Measurements from ENCODE around the gene KLHL30. TPM values are rescaled to one million over a fixed set of nuclear protein-coding genes. Genes with fewer than 3 reads are reported as not detected.

Gene KLHL30
- total RNA-seq, 1 experiment from 2014 or later, result not detected

DNA sequence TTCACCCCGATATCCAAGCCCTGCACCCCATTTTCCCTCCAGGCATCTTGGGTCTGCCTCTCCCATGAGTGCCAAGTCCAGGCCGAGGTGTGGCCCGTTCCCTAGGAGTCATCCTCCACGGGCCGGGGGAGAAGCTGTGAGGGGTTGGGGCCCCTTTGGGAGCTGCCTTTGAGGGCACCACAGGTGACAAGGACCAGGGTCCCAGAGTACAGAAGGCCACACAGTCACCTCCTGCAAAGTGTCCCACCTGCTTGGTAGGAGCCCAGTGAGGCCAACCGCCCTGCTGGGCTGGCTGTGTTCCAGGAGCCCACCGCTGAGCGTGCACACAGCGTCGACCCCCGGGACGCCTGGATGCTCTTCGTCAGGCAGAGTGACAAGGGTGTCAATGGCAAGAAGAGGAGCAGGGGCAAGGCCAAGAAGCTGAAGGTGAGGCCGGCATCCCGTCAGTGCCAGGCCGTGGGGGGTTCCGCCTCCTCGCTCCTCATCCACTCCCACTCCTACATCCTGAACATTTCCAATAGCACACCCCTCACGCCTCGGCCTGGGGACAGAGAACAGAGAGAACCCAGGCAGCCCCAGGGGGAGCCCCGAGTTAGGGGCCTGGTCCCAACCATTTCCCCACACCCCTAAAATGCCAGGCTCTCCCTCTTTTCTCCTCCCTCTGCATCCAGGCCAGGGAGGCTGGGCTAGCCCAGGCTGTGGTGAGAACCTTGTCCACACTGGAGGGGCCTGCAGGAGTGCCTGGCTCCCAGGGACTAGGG, 23.0 kb downstream of the KLHL30 start:
- Histone ChIP-seq H4K20me1 (ENCODE audit: control insufficient read depth, insufficient read depth, insufficient read length) (no peaks in the 10 kb centered on the region), H4K5ac (ENCODE audit: insufficient read length, low read depth, low read length) (no peak overlapping the region), H2BK20ac (ENCODE audit: low read depth, low read length, poor library complexity, severe bottlenecking) (no peak overlapping the region), H2AK5ac (ENCODE audit: insufficient read length, low read length) (no peak overlapping the region), H3K14ac (ENCODE audit: insufficient read depth, low read length) (no peak overlapping the region), H2BK5ac (ENCODE audit: insufficient read length, low read length) (no peak overlapping the region), H3K18ac (ENCODE audit: insufficient read length, low read depth, low read length) (no peak overlapping the region), H3K4ac (ENCODE audit: low read depth, low read length) (no peak overlapping the region), H3K23ac (ENCODE audit: insufficient read length, low read depth, low read length) (no peak overlapping the region), H2BK15ac (ENCODE audit: low read depth, low read length) (no peak overlapping the region), H3K79me1 (ENCODE audit: insufficient read depth, low read depth, low read length, poor library complexity, severe bottlenecking) (no peaks in the 10 kb centered on the region), H2BK120ac (ENCODE audit: low read depth, low read length, poor library complexity, severe bottlenecking) (no peak overlapping the region), H3K9ac (ENCODE audit: extremely low read depth, insufficient read length, low read length) (no peak overlapping the region), H3K23me2 (ENCODE audit: insufficient read length, low read depth, low read length, poor library complexity, severe bottlenecking) (peaks cover 10% of the 10 kb centered on the region), H3K9me3 (ENCODE audit: control insufficient read depth, low read depth, low read length) (no peaks in the 10 kb centered on the region), H3K4me2 (ENCODE audit: insufficient read depth, insufficient read length, low read length) (no peak overlapping the region), H4K8ac (replicated peaks; ENCODE audit: insufficient read length, low read depth, low read length) (no peak overlapping the region), H2AFZ (ENCODE audit: low read length) (no peak overlapping the region), H3K56ac (ENCODE audit: insufficient read length, low read depth, low read length) (no peak overlapping the region), H3K4me1 (ENCODE audit: insufficient read depth, low read length) (no peaks in the 10 kb centered on the region), H3K27ac (ENCODE audit: insufficient read length, low read depth, low read length) (no peak overlapping the region), H4K91ac (ENCODE audit: insufficient read length, low read depth, low read length) (no peak overlapping the region), H3K27me3 (ENCODE audit: insufficient read depth, low read length) (peaks cover 15% of the 10 kb centered on the region; the same call in 1 of the 2 replicates), H2BK12ac (ENCODE audit: insufficient read length, low read depth, low read length) (no peak overlapping the region), H3K79me2 (ENCODE audit: insufficient read depth, low read length) (no peaks in the 10 kb centered on the region), H3T11ph (ENCODE audit: low read length) (no peak overlapping the region)
- no peak overlapping the region for H3K4me3 Mint-ChIP-seq
- TF ChIP-seq CTCF (conservative IDR thresholded peaks at IDR 0.05), result no peak
- peaks cover 0 to 4% of the 10 kb centered on the region in 2 experiments; a peak in 1 of 5 replicates for H3K9me3 Mint-ChIP-seq
- no peak overlapping the region; a peak in 1 of 7 replicates for H3K27ac Mint-ChIP-seq
- no peak for DNase-seq
- H3K36me3 Mint-ChIP-seq (ENCODE audit: insufficient read depth in 1 of 3, low read depth in 3 of 3), result no peaks in the 10 kb centered on the region; a peak in 1 of 7 replicates
- no CpG with 5 or more reads among the region's 21 CpGs for WGBS (ENCODE audit: extremely low coverage, insufficient read length, low lambda C conversion rate)
- peaks cover 65% of the 10 kb centered on the region for H3K27me3 Mint-ChIP-seq (ENCODE audit: low read depth)
- H3K4me1 Mint-ChIP-seq, result peaks cover 11 to 14% of the 10 kb centered on the region in 2 experiments
